IMR-90 (cell line): ENCODE measurements around the gene SH2D4B. TPM values are rescaled to one million over a fixed set of nuclear protein-coding genes. Genes with fewer than 3 reads are reported as not detected.

Experiments used
- ATAC-seq: fragments of 200-7000 bp; cut with Tn5 transposase; 2 replicates; pipeline ENCODE4 v1.9.1; 2020; ENCODE audit warnings: low read depth, mild to moderate bottlenecking, moderate library complexity
- BruUV-seq: library from RNA; stranded (reverse); fragments of 400-500 nt; replicated peaks from 2 replicates; lab custom pipeline; 2021; lab: Mats Ljungman, UMichigan
- CTCF ChIA-PET: fragments of 300-600 bp; formaldehyde crosslinking; extraction: SDS; loops from one replicate; lab custom pipeline; 2021; ENCODE audit warnings: antibody characterized with exemption; lab: Yijun Ruan, JAX
- POLR2A ChIA-PET: fragments of 300-600 bp; sonication (Branson Sonifier 250); formaldehyde crosslinking; loops from one replicate; lab custom pipeline; 2022; ENCODE audit warnings: antibody characterized with exemption; ENCODE audit not compliant: unreplicated experiment; lab: Charles Lee
- DNase-seq: peaks from one replicate; pipeline ENCODE4 v3.0.0; 2013
- H2AFZ ChIP-seq: replicated peaks from 2 replicates; pipeline ENCODE3; 2013; ENCODE audit warnings: low read length, mild to moderate bottlenecking; ENCODE audit not compliant: poor library complexity
- H2AK5ac ChIP-seq: 2 replicates; pipeline ENCODE4 v1.6.1; 2013; ENCODE audit warnings: low read depth, low read length, inconsistent platforms
- H2AK9ac ChIP-seq: replicated peaks from 2 replicates; pipeline ENCODE3; 2013; ENCODE audit warnings: mild to moderate bottlenecking, low read depth, low read length, moderate library complexity; ENCODE audit not compliant: poor library complexity
- H2BK120ac ChIP-seq: 2 replicates; pipeline ENCODE4 v1.6.1; 2013; ENCODE audit warnings: low read depth, low read length, inconsistent platforms
- H2BK15ac ChIP-seq: 3 replicates; pipeline ENCODE4 v1.6.1; 2013; ENCODE audit warnings: low read depth, low read length, inconsistent platforms
- H2BK20ac ChIP-seq: 2 replicates; pipeline ENCODE4 v1.6.1; 2013; ENCODE audit warnings: low read depth, mild to moderate bottlenecking, inconsistent platforms, low read length, moderate library complexity
- H2BK5ac ChIP-seq: 2 replicates; pipeline ENCODE4 v1.6.1; 2013; ENCODE audit warnings: mild to moderate bottlenecking, low read depth, low read length, inconsistent platforms; ENCODE audit not compliant: poor library complexity, severe bottlenecking
- H3K14ac ChIP-seq: replicated peaks from 2 replicates; pipeline ENCODE4 v1.6.1; 2013; ENCODE audit warnings: low read depth, low read length, inconsistent platforms
- H3K18ac ChIP-seq: 2 replicates; pipeline ENCODE4 v1.6.1; 2013; ENCODE audit warnings: low read depth, low read length, control low read depth
- H3K23ac ChIP-seq: 2 replicates; pipeline ENCODE4 v1.6.1; 2013; ENCODE audit warnings: low read depth, low read length, inconsistent platforms
- H3K27ac ChIP-seq: 2 replicates; pipeline ENCODE4 v1.5.1; 2013; ENCODE audit warnings: mild to moderate bottlenecking, control low read depth, low read length; ENCODE audit not compliant: insufficient read depth
- H3K27me3 ChIP-seq: 2 replicates; pipeline ENCODE4 v1.6.1; 2013; ENCODE audit warnings: low read length; ENCODE audit not compliant: control insufficient read depth, insufficient read depth
- H3K36me3 ChIP-seq: 2 replicates; pipeline ENCODE4 v1.6.1; 2013; ENCODE audit warnings: low read length, mixed read lengths; ENCODE audit not compliant: control insufficient read depth, insufficient read depth
- H3K4ac ChIP-seq: 2 replicates; pipeline ENCODE4 v1.6.1; 2013; ENCODE audit warnings: low read depth, low read length, inconsistent platforms
- H3K4me1 ChIP-seq: 2 replicates; pipeline ENCODE4 v1.6.1; 2013; ENCODE audit warnings: low read length, mixed read lengths; ENCODE audit not compliant: control insufficient read depth, insufficient read depth
- H3K4me2 ChIP-seq: 2 replicates; pipeline ENCODE4 v1.6.1; 2013; ENCODE audit warnings: low read depth, mild to moderate bottlenecking, control low read depth, low read length, moderate library complexity
- H3K4me3 ChIP-seq: 2 replicates; pipeline ENCODE4 v1.5.1; 2013; ENCODE audit warnings: low read depth, mild to moderate bottlenecking, control low read depth, low read length, moderate library complexity; ENCODE audit not compliant: insufficient read depth
- H3K56ac ChIP-seq: 2 replicates; pipeline ENCODE4 v1.6.1; 2013; ENCODE audit warnings: low read length, inconsistent platforms; ENCODE audit not compliant: insufficient read depth; ENCODE audit errors: extremely low read depth
- H3K79me1 ChIP-seq, 2 experiments: 2 replicates each; pipeline ENCODE4 v1.6.1; 2013; ENCODE audit warnings: low read length in 2 of 2, inconsistent platforms in 1 of 2, low read depth in 1 of 2
- H3K9ac ChIP-seq: 2 replicates; pipeline ENCODE4 v1.6.1; 2013; ENCODE audit warnings: low read depth, low read length, control low read depth
- H3K9me1 ChIP-seq: 2 replicates; pipeline ENCODE4 v1.6.1; 2013; ENCODE audit warnings: low read length, inconsistent platforms; ENCODE audit not compliant: insufficient read depth
- H3K9me3 ChIP-seq: 2 replicates; pipeline ENCODE4 v1.6.1; 2013; ENCODE audit warnings: low read length; ENCODE audit not compliant: control insufficient read depth, insufficient read depth
- H4K20me1 ChIP-seq: 2 replicates; pipeline ENCODE4 v1.6.1; 2013; ENCODE audit warnings: low read length, inconsistent platforms; ENCODE audit not compliant: insufficient read depth
- H4K5ac ChIP-seq: 2 replicates; pipeline ENCODE4 v1.6.1; 2013; ENCODE audit warnings: mild to moderate bottlenecking, low read depth, low read length, control low read depth
- H4K8ac ChIP-seq, 2 experiments: 2 replicates each; pipeline ENCODE4 v1.6.1; 2013; ENCODE audit warnings: low read depth in 2 of 2, low read length in 2 of 2, control low read depth in 1 of 2, inconsistent platforms in 1 of 2
- H4K91ac ChIP-seq: 2 replicates; pipeline ENCODE4 v1.6.1; 2013; ENCODE audit warnings: low read depth, low read length, inconsistent platforms; ENCODE audit not compliant: insufficient read depth
- BHLHE40 ChIP-seq: fragments of 150-350 bp; IDR thresholded peaks from 2 replicates; pipeline ENCODE4 v1.6.1; 2016; ENCODE audit warnings: mild to moderate bottlenecking, low read depth, low read length
- CEBPB ChIP-seq: IDR thresholded peaks from 2 replicates; pipeline ENCODE4 v1.6.1; 2012; ENCODE audit warnings: low read depth, low read length, improper control_type of control experiment
- CHD1 ChIP-seq: IDR thresholded peaks from 2 replicates; pipeline ENCODE4 v1.6.1; 2012; ENCODE audit warnings: low read depth, low read length, improper control_type of control experiment
- CTCF ChIP-seq: conservative IDR thresholded peaks from 2 replicates; pipeline ENCODE4 v1.5.1; 2012; ENCODE audit warnings: mild to moderate bottlenecking, low read depth, low read length, improper control_type of control experiment
- ELK1 ChIP-seq: fragments of 150-350 bp; IDR thresholded peaks from 2 replicates; pipeline ENCODE4 v1.6.1; 2016; ENCODE audit warnings: low read depth, mild to moderate bottlenecking, low read length, moderate library complexity, borderline replicate concordance
- MAFK ChIP-seq: IDR thresholded peaks from 2 replicates; pipeline ENCODE4 v1.6.1; 2012; ENCODE audit warnings: low read depth, low read length, improper control_type of control experiment
- MAZ ChIP-seq: IDR thresholded peaks from 2 replicates; pipeline ENCODE4 v1.6.1; 2012; ENCODE audit warnings: low read depth, mild to moderate bottlenecking, low read length, improper control_type of control experiment, moderate library complexity, borderline replicate concordance
- MXI1 ChIP-seq: IDR thresholded peaks from 2 replicates; pipeline ENCODE4 v1.6.1; 2012; ENCODE audit warnings: low read depth, mild to moderate bottlenecking, low read length, moderate library complexity, borderline replicate concordance
- NFE2L2 ChIP-seq: fragments of 150-350 bp; IDR thresholded peaks from 2 replicates; pipeline ENCODE4 v1.6.1; 2016; ENCODE audit warnings: low read depth, mild to moderate bottlenecking, low read length
- POLR2A ChIP-seq: IDR thresholded peaks from 2 replicates; pipeline ENCODE4 v1.6.1; 2012; ENCODE audit warnings: mild to moderate bottlenecking, low read depth, low read length
- RAD21 ChIP-seq: IDR thresholded peaks from 2 replicates; pipeline ENCODE4 v1.6.1; 2012; ENCODE audit warnings: low read length, improper control_type of control experiment
- RCOR1 ChIP-seq: IDR thresholded peaks from 2 replicates; pipeline ENCODE4 v1.6.1; 2012; ENCODE audit warnings: mild to moderate bottlenecking, low read length, improper control_type of control experiment; ENCODE audit not compliant: insufficient replicate concordance
- RFX5 ChIP-seq: IDR thresholded peaks from 2 replicates; pipeline ENCODE4 v1.8.0; 2012; ENCODE audit warnings: low read depth, mild to moderate bottlenecking, low read length, moderate library complexity
- SMC3 ChIP-seq: fragments of 150-350 bp; IDR thresholded peaks from 2 replicates; pipeline ENCODE4 v1.6.1; 2016; ENCODE audit warnings: low read depth, mild to moderate bottlenecking, antibody characterized with exemption, low read length, moderate library complexity
- WGBS, 2 experiments: methylation state at CpG; one replicate each; pipeline versions ENCODE4 v1.1.5 to v1.1.7; 2013; ENCODE audit warnings: missing lambda C conversion rate in 2 of 2; ENCODE audit not compliant: insufficient read length in 1 of 2; ENCODE audit errors: extremely low coverage in 2 of 2; 5-methylcytosine and 5-hydroxymethylcytosine counted together
- dilution Hi-C: fragments of 300-500 bp; cut with HindIII; formaldehyde crosslinking; loops from one replicate; pipeline ENCODE4 v1.14.3; 2018; ENCODE audit warnings: low sequenced_read_pairs; ENCODE audit not compliant: unreplicated experiment
- in situ Hi-C: fragments of 300-500 bp; cut with MboI; formaldehyde crosslinking; loops from 3 replicates; pipeline ENCODE4 v1.14.3; 2019; ENCODE audit warnings: low sequenced_read_pairs, inconsistent platforms, mixed read lengths
- intact Hi-C: fragments of 100-400 bp; cut with micrococcal nuclease; formaldehyde crosslinking; loops from 2 replicates; pipeline ENCODE4 v1.10.0; 2022
- polyA plus RNA-seq, 3 experiments: library from polyadenylated mRNA; depleted of rRNA; stranded (reverse); fragments of >200 nt; gene quantifications; 2 replicates each; pipeline ENCODE4 v1.2.3, GENCODE V29; 2012; ENCODE audit warnings: low replicate concordance in 1 of 3
- total RNA-seq: library from RNA; depleted of rRNA; stranded (reverse); fragments of >200 nt; gene quantifications from 2 replicates; pipeline ENCODE4 v1.2.3, GENCODE V29; 2012
- TF ChIP-seq, protein P1 (sequence below): fragments of 150-350 bp; IDR thresholded peaks from 2 replicates; pipeline ENCODE4 v1.6.1; 2017; ENCODE audit warnings: mild to moderate bottlenecking, antibody characterized with exemption, low read length, low read depth

The SH2D4B gene
- total and polyA plus RNA-seq, 2 of the 4 experiments (the other 2 are of a cell fraction) = not detected

DNA sequence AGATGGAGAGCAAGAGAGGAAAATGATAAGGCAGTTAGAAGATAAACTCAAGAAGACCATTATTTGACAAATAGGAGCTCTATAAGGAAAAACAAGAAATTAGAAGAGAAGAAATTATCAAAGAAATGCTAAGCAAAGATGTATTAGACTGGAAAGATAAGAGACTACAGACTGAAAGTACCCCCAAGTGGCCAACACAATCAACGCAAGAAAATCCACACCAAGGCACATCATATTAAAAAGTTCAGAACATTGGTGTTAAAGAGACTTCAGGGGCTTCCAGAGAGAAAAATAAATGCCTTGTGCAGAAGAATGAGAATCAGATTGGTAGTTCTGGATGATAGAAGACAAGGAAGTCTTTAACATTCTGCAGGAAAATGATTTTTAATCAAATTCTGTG lies 46.0 kb downstream of the SH2D4B start:
- WGBS, 2 experiments = no CpG with 5 or more reads among the region's 1 CpG
- H3K14ac ChIP-seq = no peak overlapping the region
- H2BK120ac ChIP-seq = no peak overlapping the region
- H3K23ac ChIP-seq = no peak overlapping the region
- H2BK5ac ChIP-seq = no peak overlapping the region
- ATAC-seq (no peak), DNase-seq (no peak)
- no peak overlapping the region for H3K4me2 ChIP-seq
- H3K9me3 ChIP-seq = no peaks in the 10 kb centered on the region
- H3K27ac ChIP-seq = no peak overlapping the region
- H3K79me1 ChIP-seq = no peaks in the 10 kb centered on the region
- H3K18ac ChIP-seq = no peak overlapping the region
- H3K4ac ChIP-seq = no peak overlapping the region
- no peak overlapping the region for H3K56ac ChIP-seq
- H3K27me3 ChIP-seq = peaks cover 2% of the 10 kb centered on the region; the same call in 1 of the 2 replicates
- intact Hi-C loops (no loop called here), in situ Hi-C loops (no loop called here), dilution Hi-C loops (no loop called here)
- POLR2A ChIA-PET = no interaction called here
- no peak overlapping the region for H2AK9ac ChIP-seq
- H2AK5ac ChIP-seq = no peak overlapping the region
- no peaks in the 10 kb centered on the region for H3K4me1 ChIP-seq
- no peak overlapping the region for H3K4me3 ChIP-seq
- H3K9me1 ChIP-seq = no peaks in the 10 kb centered on the region
- H2AFZ ChIP-seq = no peak overlapping the region
- CTCF ChIA-PET = no interaction called here
- H3K36me3 ChIP-seq = no peaks in the 10 kb centered on the region
- no TSS peak for BruUV-seq
- H4K20me1 ChIP-seq = no peaks in the 10 kb centered on the region
- H2BK15ac ChIP-seq = no peak overlapping the region
- no peak overlapping the region for H4K5ac ChIP-seq
- H4K91ac ChIP-seq = no peak overlapping the region
- no peak overlapping the region for H3K9ac ChIP-seq
- TF ChIP-seq POLR2A = no peak
- no peak for TF ChIP-seq CTCF
- TF ChIP-seq NFE2L2 = no peak
- TF ChIP-seq, protein P1, sequence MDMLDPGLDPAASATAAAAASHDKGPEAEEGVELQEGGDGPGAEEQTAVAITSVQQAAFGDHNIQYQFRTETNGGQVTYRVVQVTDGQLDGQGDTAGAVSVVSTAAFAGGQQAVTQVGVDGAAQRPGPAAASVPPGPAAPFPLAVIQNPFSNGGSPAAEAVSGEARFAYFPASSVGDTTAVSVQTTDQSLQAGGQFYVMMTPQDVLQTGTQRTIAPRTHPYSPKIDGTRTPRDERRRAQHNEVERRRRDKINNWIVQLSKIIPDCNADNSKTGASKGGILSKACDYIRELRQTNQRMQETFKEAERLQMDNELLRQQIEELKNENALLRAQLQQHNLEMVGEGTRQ = no peak
- TF ChIP-seq MAFK = no peak
- TF ChIP-seq ELK1 = no peak
- TF ChIP-seq SMC3 = no peak
- no peak for TF ChIP-seq MXI1
- no peak for TF ChIP-seq RFX5
- no peak for TF ChIP-seq BHLHE40
- no peak for TF ChIP-seq RAD21
- no peak for TF ChIP-seq RCOR1
- no peak for TF ChIP-seq MAZ
- no peak for TF ChIP-seq CEBPB
- TF ChIP-seq CHD1 = no peak
- no peak overlapping the region for H2BK20ac ChIP-seq
- H4K8ac ChIP-seq = no peak overlapping the region
